Activated CD4-positive, alpha-beta T cell treated with anti-CD3 and anti-CD28 coated beads for 48 hours (primary cell): ENCODE measurements around the gene NRP1.
A peak's percentile ranks its signal among the peaks of the same experiment; 100 is the strongest.

Experiments used
- DNase-seq: peaks from one replicate; pipeline ENCODE4 v3.0.0-alpha.2; 2020

The NRP1 gene

DNA sequence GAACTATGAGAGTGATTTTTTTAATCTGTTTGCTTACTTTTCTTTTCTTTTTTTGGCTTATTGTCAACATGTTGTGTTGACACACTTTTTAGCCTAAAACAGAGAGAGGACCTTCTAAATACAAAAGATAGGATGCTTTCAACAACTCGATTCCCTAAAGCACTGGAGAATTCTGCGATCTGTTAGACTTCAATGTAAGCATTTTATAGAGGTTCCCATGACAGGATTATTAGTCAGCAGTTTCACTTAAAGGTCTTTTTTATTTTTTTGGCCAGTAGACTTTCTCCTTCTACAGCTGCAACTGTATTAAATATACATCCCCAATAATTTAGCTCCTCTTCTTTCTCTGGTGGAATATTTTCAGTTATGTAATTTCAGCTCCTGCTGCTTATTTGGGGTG, 12.7 kb upstream of the NRP1 start:
- no peak for DNase-seq

DNA sequence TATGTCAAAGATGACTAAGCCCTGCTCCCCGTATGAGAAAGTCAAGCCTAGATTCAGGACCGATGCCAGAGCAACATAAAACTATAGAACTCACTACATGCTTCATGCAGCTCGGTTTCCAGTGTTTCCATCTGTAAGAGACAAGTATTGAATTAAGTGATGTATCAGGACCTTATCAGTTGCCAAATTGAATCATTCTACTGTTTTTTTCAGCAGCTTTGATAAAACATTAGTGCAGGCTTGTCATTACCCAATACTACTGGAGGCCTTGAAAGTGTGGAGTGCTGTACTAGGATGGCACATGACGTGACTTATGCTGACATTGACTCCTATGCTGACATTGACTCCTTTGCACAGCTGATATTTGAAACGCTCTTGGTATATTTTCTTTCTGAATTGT, 10.8 kb upstream of the NRP1 start:
- DNase-seq, result no peak

DNA sequence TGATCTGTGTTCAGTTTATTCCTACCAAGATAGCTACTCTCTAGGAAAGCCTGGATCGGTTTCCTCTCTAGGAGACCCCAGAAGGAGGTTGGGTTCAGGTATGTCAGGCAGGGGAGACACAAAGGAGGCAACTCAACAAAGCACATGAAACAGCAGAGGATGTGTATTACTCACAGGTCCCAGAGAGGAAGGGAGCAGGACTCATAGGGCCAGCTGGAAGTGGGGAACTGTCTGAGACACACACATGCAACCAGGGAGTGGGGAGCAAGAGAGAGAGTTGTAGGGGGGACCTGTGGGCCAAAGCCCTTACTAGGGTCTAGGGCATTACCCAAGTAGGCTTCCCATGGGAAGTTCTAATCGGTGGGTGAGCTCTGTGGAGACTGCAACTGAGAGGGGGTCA, 10.2 kb upstream of the NRP1 start:
- no peak for DNase-seq

DNA sequence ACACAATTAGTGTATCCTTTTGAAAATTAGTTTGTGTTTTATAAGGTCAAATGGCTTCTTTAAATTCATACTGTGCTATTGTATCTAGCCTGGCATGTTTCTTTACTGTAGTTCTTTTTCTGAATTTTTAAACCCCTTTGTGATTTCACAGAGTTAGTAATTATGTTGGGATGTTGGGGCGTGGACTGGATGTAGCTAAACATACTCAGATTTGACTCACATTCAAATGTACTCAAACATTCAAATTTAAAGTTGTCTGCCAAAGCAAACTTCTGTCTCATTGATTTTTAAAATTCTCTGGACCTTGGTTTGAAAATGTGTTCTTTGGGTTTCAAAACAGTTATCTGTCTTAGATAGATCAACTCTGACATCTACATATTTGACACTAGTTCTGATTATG, 7.2 kb upstream of the NRP1 start:
- DNase-seq, result no peak

DNA sequence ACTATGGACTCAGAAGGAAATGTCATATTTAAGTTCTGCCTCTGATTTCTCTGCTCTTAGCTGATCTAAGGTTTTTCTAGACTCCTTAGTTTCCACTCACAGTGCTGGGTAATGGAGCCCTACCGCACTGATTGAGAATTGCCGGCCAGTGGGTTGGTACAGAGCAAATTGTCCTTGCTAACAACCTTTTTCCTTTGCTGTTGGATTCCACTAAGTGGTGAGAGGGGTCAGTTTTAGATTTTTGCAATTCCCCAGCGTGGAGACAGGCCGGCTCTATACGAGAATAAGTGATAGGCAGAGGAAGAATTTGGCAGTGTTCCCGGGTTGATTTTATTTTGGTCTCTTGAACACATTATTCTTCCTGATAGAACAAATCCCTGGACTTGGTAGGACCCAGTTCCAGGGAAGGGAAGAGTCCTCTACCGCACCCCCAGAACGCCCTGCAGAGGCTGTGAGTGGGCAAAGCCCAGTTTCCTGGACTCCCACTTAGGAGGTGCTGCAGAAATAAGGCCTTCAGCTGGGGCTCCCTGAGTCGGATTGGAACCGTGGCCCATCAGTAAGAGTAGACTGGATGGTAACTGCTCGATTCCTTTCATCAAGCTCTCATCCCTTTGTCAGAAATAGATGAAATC, 3.0 kb upstream of the NRP1 start:
- no peak for DNase-seq

DNA sequence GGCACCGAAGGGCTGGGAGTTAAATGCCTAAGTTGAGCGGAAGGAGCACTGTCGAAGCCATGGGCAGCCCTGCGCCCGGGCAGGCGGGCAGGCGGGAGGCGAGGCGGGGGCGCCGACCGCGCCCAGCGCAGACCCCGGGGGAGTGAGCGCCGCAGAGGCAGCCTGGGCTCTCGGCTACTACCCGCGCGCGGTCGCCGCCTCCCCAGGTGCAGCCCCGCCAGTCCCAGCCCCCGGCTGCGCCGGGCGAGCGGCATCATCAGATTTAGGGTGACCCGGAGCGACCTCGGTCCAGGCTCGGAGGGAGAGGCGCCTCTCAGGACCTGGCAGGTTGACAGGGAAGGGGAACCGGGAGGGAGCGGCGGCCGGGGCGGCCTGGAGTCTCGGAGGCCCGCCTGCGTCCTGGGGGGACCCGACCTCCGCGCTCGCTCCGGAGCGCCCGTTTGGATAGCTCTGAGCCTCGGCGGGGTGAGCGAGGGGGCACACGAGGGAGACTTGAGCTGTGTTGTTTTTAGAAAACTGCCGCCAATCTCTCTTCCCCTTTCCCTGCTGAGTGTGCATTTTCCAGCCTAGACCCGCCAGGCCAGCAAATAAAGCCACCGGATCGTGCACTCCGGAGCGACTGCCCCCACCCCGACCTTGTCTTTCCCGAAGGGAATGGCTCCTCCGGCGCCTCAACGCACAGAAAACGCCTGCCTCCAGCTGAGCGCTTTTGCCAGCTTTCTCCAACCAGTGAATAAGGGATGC, 2.3 kb upstream of the NRP1 start:
- no peak for DNase-seq

DNA sequence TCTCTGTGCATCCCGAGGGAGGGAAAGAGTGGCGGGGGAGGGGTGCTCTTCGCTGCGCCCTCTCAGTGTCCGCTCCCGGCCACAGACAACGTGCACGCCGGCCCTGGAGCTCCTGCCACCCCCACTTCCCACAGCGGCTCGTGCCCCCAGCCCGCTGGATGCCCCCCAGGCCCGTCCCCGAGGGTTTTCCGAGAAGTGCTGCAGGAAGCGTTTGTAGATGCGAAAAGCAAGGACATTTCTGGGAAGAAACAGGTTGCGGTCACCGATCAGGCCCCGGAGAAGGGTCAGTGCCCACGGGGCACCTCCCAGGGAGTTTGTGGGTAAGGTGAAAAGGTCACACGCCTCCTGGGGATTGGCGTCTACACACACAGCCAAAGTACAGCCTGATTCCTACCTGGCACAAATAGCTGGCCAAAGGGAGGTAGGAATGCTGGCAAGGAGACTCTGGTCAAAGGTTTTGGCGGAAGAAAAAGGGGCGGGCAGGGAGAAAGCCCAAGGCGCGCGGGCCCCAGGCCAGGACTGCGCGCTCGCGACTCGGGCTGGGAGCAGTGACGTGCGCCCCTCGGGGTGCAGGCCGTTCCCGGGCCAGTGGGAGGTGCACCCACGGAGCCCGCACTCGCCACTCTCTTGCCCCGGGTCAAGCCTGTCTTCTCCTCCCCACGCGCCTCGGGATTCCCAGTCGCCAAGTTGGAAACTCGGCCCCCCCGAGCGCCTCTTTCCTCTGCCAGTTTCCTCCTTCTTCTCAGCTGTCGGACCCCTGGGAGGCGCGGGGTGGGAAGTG, 1.5 kb upstream of the NRP1 start:
- DNase-seq, result no peak

DNA sequence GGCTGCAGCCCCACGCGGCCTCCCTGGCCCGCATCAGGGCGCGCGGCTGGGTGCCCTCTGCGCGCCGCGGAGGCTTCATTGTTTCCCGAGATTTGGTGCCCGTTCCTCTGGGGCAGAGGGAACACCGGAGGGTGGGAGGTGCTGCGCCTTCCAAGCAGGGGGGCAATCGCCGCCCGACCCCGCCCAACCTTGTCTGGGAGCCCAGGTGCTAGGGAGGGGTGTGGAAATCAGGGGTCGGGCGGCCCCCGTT, 1.0 kb upstream of the NRP1 start:
- DNase-seq, result no peak

DNA sequence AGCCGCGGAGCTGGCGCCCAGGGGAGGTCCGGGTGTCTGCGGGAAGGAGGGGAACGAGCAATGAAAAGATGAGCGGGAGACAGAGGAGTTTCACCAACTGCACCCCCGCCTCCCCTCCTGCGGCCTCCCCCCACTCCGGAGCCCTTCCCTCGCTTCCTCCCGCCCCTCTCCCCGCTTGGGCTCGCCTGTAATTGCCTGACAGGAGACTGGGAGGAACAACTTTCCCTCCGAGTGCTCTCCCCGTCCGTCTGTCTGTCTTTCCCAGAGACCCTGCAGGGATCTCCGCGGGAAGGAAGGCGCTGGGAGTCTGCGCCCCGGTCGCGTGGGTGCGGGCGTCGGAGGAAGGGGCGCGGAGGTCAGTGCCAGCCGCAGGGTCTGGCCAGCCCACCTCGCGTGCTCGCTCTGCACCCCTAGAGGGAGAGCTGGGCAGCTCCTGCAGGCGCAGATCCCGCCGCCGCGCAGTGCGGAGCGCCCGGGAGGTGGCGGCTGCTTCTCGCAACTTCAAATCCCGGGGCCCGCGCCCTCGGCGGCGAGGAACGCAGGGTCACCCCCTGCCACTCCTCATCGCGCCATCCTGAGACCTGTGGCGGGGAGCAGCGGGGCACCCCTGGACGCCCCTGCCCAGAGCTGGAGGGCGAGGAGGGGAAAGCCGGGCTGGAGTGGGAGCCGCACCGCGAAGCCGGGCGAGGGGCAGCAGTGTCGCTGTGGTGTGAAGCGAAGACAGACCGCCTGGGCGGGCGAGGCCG, 511 bp upstream of the NRP1 start:
- peak; percentile 62 for DNase-seq

DNA sequence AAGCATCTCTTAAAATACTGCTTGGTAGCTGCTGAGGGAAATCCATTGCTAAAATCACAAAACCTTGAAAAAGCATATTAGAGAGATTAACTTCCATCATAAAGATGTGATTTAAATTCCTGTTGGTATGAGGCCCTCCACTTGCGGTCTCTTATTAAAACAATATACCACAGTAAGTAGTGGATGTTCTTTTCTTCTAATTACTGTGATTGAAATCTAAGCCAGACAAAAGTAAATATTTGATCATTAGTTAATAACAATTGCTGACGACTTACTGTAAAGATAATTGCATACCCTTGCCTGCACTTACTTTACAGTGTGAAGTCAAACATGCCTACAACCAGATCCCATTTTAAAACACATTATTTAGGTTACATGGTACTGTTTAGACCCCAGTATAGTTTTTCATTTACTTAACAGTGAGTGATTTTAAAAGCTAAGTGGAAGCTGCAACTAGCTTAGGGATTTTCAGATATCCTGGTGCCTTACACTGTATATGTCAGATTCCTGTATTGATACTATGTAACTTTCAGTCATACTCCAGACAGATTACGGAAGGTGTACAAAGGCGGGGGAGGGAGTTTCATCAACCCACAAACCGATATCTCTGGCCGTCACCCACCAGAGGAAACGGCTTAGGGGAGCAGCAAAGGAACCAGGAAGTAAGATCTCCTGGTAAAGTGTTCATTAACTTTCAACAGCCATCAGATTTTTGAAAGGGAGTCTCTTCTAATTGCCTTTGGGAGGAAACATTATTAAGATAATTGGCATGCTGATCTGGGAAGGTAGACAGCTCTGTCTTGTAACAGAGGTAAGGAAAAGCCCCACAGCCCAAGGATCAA, 986 bp downstream of the NRP1 start:
- peak; percentile 35 for DNase-seq

DNA sequence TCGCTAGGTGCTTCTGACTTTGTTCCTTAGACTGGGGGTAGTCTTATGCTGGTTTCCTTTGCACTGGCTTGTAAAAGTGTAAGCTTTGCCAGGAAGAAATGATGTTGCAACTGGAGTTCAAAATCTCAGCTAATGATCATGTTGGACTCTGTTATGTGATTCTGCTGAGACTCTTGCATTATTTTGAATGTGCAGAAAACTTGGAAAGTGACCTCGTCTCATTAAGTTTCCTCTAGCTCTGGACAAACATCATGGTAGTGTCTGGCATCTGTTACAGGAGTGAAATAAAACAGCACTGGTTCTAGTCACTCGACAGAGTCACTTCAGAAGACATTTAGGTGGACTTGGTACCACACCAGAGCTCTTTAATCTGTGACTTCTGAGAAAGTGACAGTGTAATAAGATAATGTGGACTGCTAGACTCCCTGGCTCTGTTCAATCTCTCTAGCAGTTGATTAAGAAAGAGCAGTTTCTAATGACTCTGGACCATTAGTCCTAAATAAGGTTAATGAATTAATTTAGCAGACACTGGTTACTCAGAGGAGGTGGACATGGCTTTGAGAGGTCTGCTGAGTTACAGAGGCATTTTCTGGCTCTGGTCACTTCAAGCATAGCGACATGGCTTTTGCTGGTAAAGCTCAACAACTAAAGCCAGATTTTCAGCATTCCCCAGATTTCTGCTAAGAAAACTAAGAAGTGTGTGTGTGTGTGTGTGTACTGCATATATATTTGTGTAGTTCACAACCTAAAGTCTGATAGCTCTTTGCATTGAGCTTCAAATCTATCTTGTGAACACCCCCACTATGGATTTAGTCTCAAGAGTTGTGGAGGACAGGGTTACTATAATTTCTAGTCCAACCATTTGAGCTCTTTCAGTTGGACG, 2.0 kb downstream of the NRP1 start:
- no peak for DNase-seq

DNA sequence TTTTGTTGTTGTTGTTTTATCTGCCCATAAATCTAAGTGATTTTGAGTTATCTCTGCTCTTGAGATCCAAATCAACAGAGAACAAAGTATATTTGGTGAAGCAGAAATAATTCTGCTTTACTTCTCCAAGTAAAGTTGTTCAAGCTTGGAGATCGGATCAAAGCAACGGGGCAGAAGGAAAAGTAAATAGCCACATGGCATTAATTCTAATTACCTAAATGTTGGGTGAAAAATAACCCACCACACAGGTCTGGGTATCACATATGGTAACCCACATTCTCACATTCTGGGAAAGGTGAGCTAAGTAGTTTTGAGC, 3.1 kb downstream of the NRP1 start:
- no peak for DNase-seq

DNA sequence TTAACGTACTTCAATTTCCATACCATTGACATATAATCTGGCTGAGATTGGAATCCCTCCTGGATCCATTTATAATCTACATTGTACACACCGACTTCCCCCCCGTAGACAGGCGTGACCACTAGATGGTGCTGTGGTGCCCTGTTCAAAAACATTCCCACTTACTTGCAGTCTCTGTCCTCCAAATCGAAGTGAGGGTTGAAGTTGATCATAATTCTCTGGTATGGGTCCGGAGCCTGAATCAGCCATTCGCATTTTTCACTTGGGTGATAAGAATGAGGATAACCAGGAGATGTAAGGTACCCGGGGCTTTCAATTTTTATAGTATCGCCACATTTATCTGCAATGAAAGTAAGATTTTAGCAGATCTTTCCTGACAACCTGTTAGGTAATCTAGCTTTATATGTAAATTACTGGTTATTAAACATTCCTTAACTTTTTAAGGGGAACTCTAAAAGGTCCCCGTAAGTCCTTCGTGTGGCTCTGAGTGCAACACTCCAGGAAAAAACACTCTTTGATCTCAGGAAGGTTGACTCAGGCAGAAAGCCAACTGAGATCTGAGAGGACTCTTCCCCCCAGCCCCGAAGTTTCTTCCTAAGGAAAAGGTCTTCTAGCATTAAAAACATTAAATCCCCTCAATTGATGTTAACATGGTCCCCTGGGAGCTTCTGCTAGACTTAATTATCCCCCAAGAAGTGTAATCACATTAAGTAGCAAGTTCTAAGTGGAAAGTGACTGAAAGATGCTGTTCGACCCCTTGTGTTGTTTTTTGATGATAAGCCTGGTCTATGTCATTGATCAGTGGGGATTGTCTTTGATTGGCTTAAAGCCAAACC, 3.7 kb downstream of the NRP1 start:
- peak; percentile 88 for DNase-seq

DNA sequence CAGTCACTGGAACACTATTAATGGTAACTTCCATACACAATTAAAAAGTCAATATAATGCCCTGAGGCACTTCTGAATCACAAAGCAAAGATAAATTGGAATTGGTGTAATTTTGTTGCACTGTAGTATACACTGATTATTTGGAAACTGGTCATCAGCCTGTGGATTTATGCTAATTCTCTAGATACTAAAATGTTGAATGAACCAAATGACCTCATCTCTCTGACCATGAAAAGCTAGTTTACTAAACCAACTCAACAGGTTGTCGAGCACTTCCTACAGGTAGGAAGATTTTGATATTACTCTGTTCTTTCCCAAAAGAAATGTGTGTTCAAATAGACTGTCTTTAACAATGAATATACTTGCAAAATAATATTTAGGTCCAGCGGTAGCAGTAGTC, 5.3 kb downstream of the NRP1 start:
- DNase-seq, result no peak

DNA sequence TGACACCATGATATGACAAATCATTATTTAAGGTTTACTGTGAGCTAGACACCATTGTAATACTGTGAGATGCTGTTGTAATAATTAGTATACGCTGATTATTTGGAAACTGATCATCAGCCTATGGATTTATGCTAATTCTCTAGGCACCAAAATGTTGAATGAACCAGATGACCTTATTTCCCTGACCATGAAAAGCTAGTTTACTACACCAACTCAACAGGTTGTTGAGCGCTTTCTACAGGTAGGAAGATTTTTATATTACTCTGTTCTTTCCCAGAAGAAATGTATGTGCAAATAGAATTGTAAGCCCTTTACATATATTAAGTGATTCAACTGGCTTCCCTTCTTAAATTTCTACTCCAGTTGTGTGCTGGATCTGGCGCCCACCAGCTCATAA, 6.2 kb downstream of the NRP1 start:
- DNase-seq, result no peak

DNA sequence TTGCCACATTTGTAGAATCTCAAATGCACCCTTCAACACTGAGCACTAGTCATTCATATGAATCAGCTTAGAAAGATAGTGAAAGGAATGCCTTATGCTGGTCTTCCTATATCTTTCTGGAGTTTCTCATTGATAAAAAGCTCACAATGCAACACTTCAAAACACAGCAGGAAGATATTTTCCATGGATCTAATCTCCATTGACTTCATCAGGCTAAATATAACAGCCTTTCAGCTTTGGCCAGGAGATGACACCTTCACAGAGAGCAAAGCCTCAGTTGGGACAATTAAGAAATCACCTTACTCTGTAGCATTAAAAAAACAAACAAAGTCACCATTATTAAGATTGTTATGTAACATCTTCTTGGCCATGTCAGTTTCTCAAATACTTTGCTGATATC, 6.7 kb downstream of the NRP1 start:
- no peak for DNase-seq

DNA sequence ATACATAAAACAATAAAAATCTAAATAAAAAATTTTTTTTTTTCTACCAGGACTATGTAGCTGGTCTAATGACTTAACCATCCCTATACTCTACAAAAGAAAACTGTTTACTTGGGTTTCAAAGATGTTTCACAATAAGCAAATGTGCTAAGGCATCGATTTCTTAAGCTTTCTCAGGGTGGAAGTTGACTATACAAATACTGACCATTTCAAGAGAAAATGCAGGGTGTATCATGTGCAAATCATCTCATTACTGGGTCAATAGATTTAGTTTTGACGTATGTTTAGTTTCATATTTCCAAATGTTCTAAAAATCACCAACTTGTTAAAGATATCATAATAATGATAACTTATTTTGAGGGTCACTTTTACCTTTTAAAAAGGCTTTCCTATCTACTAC, 7.5 kb downstream of the NRP1 start:
- no peak for DNase-seq

DNA sequence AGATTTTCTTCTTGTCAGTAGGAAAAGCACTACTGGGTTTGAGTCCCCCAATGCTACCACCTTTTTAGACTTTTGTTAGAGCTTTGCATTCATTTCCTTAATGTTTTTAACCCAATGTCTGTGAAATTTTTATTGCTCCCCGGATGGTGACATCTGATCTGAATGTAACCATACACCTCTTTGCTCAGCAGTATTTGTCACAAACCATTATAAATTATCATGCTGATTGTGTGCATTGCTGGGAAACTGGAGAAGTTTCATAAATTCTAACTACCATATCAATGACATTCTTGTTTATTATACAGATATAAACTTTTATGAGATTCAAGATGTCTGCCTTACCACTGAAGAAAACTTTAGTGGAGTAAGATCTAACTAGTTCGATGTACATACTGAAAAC, 8.5 kb downstream of the NRP1 start:
- DNase-seq, result no peak

DNA sequence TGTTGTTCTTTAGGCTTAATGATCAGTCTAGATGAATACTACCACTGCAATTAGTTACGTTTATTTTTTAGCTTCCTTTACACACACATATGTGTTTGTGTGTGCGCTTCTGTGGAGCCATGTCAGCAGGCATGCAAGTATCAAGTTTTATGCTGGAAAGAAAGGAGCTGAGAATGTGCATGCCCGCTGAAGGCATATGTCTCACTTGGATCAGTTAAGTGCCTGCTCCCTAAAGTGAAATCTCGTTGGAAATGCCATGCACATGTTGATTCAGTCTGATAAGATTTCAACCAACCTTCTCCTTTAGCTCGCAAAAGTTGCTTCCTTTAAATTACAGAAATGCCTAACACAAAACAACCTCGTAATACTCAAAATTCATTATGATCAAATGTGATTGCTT, 10.7 kb downstream of the NRP1 start:
- DNase-seq, result no peak

DNA sequence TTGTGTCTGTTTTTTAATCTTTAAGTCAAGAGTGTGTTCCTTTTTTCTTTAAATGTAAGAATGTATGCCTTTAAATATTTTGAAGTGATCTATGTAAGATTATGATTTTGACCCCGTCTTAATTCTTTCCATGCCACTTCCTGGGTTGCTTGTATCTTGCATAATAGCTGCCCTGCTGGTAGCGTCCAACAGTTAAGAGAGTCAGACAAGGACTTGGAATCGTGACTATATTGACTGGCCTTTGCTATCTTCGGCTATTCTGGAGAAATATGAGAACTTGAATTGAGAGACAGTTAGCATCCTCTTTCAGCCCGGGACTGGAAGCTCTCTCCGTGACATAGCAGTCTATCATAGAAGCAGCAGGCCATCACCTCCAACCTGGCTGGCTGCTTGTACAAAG, 13.0 kb downstream of the NRP1 start:
- no peak for DNase-seq

DNA sequence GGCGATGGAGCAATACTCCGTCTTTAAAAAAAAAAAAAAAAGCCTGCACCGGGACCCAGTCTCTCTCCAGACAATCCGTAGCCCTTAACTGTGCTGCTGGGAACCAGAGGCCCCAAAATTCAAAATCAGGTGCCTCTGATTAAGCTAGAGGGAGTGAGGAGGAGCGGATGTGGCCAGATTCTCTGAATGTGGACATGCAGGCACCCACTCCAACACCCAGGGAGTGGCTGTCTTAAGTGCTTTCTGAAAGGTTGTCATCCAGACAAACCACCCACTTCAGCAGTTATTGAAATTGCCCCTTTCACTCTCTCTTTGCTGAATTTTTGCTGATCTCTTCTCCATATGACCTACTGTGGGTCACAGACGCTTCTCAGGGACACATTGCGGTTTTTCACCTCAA, 14.2 kb downstream of the NRP1 start:
- no peak for DNase-seq
